A549 treated with AZD9567 at 1 μM for 4 hours (cell line): ENCODE data around the gene CDR2. TPM values are rescaled to one million over a fixed set of nuclear protein-coding genes. Genes with fewer than 3 reads are reported as not detected.

Experiments
- total RNA-seq: library from RNA; stranded (reverse); fragments of 200-300 nt; extraction: Qiagen RNA extraction; gene quantifications from 5 replicates; pipeline ENCODE4 v1.2.3, GENCODE V29; 2022; ENCODE audit not compliant: insufficient read depth

CDR2 gene
- total RNA-seq = 39.0 to 49.4 TPM (median 45.6 TPM) in 5 replicates

GRCh38 chr16:22374311-22375116 lies at the start of gene CDR2:
CDR2 (minus strand) TSS chr16:22374619; CDS start chr16:22374309, 310 bp downstream.

GRCh38 chr16:22297114-22297870 lies 77.1 kb downstream of the CDR2 start, which contains the start of gene POLR3E:
POLR3E (plus strand) TSS chr16:22297409; CDS start chr16:22302969, 5,560 bp downstream.

Other genes with a start within 250 kb of the CDR2 start
- gene SDR42E2, start 212.1 kb downstream of the CDR2 start, total RNA-seq = not detected in 5 replicates
- gene EEF2K, start 168.3 kb downstream of the CDR2 start, total RNA-seq = 15.0 to 17.5 TPM (median 16.2 TPM) in 5 replicates
- 32.5 to 59.8 TPM (median 39.9 TPM) in 5 replicates for gene POLR3E, start 77.2 kb downstream of the CDR2 start, total RNA-seq
- gene NPIPB5, start 136.3 kb upstream of the CDR2 start, total RNA-seq = 27.6 to 38.2 TPM (median 28.1 TPM) in 5 replicates